Hepatocyte (in vitro differentiated cells): ENCODE measurements around the gene APLN.

Experiments used
- EZH2 ChIP-seq: fragments of 200-600 bp; sonication (generic); IDR thresholded peaks from 2 replicates; pipeline ENCODE4 v1.6.1; 2016; ENCODE audit warnings: antibody characterized with exemption, mild to moderate bottlenecking, borderline replicate concordance
- TF ChIP-seq, protein P1 (sequence below): fragments of 200-600 bp; sonication (generic); IDR thresholded peaks from 2 replicates; pipeline ENCODE4 v1.5.1; 2016; ENCODE audit warnings: antibody characterized with exemption, mild to moderate bottlenecking; ENCODE audit not compliant: poor library complexity

DNA sequence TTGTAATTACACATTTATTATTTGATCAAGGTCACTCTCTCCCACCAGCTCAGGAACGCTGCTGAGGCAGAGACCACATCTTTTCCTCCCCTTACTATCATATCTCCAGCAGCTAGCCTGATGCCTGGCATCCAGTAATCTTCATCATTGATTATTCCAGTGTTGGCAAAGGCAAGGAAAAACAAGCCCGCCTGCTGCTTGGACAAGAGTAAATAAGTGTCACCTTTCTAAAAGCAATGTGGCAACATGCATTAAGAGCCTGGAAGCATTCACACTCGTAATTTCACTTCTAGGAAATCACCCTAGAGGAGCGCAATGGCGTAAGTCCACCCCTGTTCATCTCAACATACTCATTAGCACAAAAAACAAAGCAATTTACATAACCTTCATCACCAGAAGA, 54.8 kb downstream of the APLN start:
- TF ChIP-seq, protein P1, sequence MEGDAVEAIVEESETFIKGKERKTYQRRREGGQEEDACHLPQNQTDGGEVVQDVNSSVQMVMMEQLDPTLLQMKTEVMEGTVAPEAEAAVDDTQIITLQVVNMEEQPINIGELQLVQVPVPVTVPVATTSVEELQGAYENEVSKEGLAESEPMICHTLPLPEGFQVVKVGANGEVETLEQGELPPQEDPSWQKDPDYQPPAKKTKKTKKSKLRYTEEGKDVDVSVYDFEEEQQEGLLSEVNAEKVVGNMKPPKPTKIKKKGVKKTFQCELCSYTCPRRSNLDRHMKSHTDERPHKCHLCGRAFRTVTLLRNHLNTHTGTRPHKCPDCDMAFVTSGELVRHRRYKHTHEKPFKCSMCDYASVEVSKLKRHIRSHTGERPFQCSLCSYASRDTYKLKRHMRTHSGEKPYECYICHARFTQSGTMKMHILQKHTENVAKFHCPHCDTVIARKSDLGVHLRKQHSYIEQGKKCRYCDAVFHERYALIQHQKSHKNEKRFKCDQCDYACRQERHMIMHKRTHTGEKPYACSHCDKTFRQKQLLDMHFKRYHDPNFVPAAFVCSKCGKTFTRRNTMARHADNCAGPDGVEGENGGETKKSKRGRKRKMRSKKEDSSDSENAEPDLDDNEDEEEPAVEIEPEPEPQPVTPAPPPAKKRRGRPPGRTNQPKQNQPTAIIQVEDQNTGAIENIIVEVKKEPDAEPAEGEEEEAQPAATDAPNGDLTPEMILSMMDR: no peak
- TF ChIP-seq EZH2: no peak
